GM03348 (cell line): Measurements from ENCODE around the gene MGAT5.

Experiments
- DNase-seq: peaks from one replicate; pipeline ENCODE4 v3.0.0; 2012; ENCODE audit warnings: low spot score

Gene MGAT5

DNA sequence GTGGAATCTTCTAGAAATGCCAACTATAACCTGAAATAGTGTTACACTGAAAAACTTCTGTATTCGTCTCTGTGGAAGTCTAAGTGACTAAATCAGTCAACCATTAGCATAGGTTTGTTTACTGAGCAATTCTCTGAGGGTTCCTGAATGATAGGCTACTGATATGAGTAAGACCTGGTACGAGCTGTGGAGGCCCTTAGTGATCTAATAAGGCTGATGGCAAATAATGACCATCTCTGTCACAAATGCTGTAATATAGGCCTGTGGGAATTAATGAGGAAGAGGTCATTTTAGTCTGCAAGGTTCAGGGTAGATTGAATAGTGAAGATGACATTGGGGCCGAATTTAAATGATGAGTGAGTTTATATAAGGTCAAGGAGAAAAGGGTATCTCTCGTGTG is 82.5 kb downstream of the MGAT5 start:
- no peak for DNase-seq

DNA sequence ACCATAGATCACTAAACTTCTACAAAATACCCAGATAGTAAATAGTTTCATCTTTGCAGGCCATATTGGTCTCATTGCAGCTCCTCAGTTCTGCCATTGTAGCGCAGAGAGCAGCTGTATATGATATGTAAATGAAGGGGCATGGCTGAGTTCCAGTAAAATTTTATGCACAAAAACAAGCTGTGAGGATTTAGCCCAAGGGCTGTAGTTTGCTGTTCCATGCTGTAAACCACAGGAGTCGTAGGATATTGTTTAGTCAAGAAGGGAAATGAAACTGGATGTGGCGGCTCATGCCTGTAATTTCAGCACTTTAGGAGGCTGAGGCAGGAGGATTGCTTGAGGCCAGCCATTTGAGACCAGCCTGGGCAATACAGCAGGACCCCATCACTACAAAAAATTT is 83.0 kb downstream of the MGAT5 start:
- DNase-seq = no peak

DNA sequence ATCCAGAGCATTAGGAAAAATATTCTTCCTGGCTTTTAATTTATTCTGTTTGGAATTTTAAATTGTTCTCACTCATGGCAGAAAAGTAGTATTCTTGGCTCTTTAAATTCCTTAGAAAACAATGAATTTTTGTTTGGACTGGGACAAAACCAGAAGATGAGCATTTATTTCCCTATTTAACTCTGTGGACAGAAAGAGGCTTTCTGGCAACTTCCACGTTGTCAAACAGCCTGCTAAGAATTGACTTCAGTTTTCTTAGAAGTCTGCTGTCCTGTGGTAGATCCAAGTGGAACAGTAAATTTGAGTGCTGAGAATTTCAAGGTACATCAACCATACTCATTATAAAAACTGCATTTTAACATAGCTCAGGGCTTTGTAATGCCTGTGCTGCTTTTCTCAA is 83.8 kb downstream of the MGAT5 start:
- no peak for DNase-seq

DNA sequence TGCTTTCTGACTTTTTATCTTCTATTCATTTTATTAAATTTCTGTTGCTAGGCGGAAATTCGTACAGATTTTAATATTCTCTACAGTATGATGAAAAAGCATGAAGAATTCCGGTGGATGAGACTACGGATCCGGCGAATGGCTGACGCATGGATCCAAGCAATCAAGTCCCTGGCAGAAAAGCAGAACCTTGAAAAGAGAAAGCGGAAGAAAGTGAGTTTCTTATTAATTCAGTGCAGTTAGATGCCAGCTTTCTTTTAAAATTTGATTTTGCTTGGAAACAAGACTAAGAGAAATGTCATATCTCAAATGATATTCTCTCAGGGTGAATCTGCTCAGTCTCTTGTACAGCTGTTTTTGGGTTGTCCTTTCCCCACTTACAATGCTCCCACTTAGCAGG is 84.3 kb downstream of the MGAT5 start:
- no peak for DNase-seq

DNA sequence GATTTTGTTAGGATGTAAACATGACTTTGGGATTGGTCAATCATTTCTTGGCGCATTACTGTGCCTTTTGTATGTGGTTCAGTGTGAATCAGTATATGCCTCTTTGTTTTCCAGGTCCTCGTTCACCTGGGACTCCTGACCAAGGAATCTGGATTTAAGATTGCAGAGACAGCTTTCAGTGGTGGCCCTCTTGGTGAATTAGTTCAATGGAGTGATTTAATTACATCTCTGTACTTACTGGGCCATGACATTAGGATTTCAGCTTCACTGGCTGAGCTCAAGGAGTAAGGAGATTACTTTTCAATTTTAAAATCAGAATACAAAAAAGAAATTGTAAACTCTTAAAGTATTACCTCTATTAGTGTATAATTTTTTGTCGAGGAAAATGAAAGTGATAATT is 87.6 kb downstream of the MGAT5 start:
- DNase-seq = no peak

DNA sequence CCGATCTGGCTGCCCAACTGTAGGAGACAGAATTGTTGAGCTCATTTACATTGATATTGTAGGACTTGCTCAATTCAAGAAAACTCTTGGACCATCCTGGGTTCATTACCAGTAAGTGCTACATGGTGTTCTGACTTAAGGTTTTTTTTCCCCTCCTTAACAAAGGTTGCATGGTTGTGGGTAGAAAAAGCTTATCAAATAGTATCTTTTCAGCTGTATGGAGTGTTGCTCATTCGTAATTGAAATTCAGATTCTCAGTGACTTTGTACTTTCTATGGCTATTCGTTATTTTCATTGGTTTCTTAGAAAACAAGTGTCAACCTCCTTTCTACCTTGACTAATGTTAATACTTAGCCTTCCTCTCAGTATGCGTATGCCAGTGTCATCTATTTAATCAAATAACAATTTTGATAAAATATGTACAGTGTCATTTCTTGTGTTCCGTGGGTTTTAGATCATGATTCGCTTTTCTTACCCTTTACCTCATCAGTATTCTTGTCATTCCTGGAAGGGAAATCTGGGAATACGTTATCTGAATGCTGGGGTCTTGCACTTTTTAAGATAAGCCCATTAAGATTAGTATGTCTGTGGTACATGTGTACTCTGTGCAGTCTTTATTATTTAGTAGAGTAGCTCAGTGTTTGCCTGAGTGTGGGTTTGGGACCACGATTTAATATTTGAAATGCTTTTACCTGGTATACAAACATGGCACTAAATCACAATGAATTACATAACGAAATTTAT is 91.3 kb downstream of the MGAT5 start:
- DNase-seq = no peak

DNA sequence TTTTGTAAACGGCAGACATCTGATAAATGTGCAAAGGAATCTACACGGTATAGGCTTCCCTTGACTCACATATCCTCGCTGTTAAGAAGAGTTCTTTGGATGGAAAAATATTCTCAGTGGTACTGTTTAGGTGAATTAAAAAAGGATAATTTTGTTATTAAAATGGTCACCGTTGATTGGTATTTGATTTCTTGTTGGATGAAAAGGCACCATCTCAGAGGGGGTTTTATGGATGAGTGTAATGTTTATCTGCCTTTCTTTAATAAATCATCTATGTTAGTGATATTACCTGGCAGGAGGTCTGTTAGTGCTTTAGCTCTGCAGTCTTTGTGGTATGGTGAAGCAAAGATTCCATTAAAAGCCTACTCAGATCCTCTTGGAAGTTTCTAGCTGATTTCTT is 92.3 kb downstream of the MGAT5 start:
- DNase-seq = no peak

DNA sequence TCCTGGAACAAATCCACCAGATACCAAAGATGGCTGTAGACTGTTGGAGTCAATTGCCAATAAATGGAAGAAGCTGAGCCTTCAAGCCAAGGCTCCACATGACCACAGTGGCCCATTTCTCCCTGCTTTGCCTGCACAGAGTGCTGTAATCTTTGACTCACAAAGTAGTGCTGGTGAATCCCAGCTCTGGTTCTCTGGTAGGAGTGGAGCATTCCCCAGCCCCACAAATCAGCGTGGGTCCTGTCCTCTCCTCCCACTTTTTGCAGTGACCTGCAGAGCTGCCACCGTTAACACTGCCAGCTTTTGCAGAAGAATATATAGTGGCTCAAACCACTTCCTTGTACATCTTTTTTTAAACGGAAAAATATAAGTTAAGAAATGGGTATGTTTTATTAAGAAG is 93.9 kb downstream of the MGAT5 start:
- DNase-seq = no peak

DNA sequence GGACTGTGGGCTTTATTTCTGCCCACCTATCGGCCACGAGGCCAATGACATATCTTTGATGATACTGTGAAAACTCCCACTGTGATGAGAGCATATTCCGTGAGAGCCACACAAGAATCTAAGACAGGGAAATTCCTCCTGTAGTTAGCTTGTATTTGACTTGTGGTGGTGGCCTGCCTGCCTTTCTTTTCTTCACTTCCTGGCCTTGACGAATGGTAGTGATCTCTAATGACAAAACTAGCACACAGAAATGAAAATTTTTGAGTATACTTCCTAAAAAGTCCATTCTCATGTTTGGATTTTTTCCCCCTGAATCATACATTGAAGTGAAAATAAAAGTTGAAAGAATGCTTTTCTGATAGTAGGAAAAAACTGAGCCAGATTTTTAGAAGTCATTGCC is 94.4 kb downstream of the MGAT5 start:
- DNase-seq = peak; percentile 54

DNA sequence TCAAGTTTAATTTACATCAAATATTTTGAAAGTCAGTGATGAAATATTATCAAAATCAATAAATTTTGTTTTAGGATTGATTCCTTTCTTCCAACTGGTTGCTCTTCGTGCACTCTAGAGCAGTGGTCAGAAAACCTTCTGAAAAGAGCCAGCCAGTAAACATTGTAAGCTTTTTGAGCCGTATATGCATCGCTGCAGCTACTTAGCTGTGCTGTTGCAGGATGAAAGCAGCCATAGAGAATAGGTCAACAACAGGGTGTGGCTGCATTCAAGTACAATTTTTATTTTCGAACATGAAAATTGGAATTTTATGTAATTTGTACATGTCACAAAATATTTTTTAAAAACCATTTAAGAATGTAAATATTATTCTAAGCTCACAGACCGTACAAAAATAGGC is 94.9 kb downstream of the MGAT5 start:
- DNase-seq = no peak

DNA sequence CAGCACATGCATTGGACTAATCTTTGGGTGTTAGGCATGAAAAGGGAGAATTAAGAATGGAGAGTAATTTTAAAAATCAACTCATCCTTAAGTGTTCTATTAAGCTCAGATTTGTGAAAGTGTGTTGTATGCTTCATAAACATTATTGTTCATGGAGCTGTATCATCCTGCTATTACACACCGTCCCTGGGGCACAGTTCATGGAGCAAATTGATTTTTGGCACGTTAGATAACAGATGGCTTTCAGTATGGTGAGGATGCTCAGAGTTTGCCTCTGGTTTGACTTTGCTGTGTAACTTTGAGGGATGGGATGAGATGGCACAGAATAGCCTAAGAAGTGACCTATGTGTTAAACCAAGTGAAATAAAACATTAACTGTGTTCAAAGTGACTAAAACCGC is 97.1 kb downstream of the MGAT5 start:
- no peak for DNase-seq

DNA sequence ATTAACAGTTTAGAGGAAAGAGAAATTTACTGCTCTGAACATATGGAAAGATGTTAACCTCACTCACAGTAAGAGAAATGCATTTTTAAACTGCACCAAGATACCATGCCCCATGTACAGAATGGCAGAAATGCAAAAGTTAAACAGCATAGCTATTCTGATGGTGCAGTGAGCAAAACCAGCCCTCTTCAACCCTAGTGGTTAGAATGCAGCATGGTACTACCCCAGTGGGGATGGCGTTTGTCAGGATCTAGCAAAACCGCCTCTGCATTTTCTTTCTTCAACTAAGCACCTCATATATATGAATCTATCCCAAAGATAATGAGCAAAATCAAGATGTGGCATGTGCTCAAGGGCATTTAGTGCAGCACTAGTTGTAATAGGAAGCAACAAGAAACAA is 98.0 kb downstream of the MGAT5 start:
- DNase-seq = no peak

DNA sequence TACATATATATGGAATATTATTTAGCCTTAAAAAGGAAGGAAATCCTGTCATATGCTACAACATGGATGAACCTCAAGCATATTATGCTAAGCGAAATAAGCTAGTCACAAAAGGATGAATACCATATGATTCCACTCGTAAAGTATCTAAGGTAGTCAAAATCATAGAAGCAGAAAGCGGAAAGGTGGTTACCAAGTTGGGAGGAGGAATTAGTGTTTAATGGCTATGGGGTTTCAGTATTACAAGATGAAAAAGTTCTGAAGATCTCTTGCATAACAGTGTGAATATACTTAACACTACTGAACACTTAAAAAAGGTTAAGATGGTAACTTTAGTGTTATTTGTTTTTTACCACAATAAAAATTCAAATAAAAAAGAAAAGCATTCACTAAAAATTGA is 99.0 kb downstream of the MGAT5 start:
- DNase-seq = no peak

DNA sequence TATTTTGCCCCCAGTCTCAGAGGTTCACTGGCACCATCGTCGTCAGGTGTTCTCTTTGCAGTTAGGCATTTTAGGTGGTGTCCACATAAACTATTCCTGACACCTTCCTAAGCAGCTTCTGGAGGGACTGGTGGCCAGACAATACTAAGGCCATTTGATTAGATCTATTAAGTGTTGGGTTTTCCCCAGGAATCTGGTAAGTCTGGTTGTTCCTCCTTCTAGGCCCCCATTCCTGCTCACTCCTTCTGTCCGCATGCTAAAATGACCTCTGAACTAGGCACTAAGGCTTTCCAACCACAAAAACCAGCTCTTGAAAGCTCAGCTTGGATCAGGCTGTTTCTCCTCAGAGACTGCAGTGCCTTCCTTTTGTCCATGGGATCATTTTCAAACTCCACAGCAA is 100.7 kb downstream of the MGAT5 start:
- DNase-seq = no peak

DNA sequence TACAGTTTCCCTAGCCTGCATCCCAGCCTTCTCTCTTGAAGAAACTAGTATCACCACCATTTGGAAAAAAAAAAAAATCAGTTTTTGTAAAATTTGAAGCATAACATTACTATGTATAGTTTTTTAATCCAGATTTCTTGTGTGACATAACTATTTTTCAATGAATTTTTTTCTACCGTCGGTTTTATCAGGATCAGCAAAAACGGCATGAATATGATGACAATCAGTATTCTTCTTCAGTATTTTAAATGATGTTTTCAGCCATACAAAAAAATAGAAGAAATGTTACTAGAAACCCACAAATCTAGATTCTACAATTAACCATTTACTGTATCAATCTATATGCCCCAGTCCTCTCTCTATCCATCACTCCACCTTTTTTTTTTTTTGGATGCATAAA is 103.9 kb downstream of the MGAT5 start:
- no peak for DNase-seq

DNA sequence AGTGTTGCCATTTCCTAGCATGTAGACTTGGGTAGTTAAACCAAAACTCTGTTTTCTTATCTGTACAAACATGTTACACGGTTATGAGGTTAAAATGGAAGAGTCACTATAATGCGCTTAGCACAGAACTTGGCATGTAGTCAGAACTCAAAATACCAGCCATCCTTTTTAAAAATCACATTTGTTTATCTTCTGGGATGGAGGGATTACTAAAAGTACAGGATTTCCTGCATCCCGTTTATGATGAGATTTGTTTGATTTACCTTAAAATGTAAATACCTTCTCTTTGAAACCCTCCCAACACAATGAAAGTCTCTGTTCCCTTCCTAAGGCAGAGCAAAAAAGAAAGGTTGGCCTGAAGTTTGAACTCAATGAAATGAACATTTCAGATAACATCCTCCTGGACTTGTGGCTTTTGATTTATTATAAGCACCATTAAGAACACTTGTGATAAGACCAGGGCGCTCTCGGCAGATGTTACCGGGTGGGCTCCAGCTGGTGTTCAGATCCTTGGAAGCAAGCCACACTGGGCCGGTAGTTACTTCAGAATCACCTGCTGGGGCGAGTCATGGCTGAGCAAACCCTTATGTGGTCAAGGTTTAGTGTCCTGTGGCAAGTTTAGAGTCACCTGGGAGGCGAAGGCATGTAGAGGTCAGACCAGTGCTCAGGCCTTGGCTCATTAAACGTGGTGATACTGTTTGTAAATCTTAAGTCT is 105.7 kb downstream of the MGAT5 start:
- DNase-seq = no peak

DNA sequence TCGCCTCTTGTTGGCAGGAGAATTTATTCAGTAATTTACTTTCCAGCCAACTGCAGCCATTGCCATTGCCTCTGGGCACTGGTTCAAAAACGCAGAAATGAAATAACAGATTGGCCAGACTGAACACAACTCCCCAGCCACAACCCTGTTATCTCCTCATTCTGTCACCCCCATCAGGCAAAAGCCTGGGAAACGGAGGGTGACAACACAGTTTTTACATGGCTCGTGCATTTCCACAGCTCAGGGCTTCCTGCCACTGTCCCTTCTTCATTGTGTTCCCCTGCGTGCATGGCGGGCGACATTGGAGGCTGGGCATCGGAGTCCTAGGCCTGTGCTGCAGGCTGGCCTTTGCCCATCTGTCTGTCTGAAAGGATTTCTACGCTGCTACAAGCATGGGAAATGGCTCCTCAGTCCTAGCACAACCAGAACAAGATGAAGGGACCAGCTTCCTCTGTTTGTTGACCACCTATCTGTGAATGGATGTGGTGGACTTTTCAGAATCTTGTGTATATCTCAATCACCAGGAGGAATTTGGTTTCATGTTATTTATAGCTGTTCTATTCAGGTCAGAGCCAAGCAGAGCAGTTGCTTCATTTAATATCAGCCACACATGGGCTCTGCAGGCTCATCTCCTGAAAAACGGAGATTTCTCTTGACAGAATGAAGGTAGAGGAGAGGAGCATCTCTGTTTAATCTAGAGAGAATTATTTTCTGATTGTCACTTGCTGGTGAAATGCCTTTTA is 107.0 kb downstream of the MGAT5 start:
- DNase-seq = no peak

DNA sequence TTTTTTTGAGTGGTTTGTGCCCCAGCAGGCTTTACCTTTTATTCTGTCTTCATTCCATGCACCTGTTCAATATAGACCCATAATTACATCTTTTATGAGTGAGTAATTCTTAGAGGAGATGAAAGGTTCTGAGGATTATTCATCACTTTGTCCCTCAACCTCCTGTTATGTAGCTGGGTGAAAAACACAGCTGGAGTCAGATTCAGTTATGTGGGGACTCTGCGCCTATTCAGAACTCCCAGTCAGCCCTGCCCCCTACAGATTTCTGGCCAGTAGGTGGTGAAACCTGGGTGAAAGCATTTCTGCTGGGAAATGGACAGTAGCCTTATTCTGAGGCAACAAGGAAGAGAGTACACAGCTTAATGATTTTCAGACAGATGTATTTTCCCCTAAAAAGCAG is 107.8 kb downstream of the MGAT5 start:
- no peak for DNase-seq

DNA sequence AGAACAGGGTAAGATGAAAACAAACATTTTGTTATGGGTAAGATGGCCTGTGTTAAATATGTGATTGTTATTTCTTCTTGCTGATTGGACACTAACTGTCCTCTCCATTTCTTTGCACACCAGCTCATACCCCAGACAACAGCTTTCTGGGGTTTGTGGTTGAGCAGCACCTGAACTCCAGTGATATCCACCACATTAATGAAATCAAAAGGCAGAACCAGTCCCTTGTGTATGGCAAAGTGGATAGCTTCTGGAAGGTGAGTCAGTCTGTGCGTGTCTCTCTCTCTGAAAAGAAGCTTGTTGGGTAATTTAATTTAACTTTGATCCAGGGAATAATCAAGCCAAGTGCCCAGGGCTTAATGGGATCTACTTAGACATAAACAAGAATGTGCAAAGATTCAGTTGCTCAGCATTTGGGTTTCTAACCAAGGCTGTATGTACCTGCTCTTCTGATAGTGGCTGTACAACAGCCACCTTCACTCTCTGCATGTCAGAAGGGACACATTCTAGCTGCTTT is 108.3 kb downstream of the MGAT5 start:
- no peak for DNase-seq

DNA sequence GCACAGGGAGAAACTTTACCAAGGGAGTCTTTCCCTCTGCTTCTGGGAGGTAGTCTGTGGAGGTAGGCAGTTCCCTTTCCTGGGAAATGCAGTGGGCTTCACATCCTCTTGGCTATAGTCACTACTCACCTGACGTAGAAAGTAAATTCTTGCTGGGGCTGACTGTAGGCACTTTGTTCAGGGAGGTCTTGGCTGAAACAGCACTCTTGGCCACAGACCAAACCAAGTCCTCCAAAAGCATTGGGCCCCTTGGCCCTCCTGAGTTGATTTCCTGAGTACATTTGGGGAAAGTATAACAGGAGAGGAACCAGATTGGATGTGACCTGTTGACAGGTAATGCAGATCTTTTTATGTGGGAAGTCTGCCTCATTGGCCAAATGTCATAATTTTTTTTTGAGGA is 108.9 kb downstream of the MGAT5 start:
- DNase-seq = no peak

DNA sequence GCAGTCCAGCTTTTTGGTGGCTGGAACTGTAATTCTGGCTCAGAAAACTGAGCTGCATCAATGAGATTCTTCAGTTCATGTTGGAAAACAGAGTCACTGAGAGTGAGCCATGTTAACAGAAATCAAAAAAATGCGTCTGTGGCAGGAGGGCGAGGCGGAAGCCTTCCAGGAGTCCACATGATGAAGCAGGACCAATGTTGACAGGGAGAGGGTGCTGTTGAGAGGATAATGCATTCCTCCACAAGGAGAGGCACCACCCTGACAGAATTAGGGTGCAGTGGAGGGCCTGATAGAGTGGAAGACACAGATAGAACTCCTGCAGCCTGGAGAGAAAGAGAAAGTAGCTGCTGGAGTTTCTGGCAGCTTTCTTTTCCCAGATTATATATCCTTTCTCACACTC is 111.5 kb downstream of the MGAT5 start:
- no peak for DNase-seq

DNA sequence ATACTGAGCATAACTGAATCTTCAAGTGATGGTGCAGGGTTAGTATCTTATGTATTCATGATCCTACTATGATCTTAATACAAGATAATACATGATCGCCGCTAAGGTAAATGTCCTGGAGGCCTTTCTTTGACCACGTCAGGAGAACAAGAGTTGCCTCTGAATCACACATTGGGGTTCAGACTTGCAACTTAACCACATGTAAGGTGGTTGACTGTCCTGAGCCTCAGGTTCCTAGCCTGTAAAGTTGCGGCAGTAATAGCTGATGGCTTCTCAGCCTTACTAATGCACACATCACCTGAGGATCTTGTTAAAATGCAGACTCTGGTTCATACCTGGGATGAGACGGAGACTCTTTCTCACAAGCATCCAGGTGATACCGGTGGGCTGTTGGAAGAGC is 112.5 kb downstream of the MGAT5 start:
- DNase-seq = no peak

DNA sequence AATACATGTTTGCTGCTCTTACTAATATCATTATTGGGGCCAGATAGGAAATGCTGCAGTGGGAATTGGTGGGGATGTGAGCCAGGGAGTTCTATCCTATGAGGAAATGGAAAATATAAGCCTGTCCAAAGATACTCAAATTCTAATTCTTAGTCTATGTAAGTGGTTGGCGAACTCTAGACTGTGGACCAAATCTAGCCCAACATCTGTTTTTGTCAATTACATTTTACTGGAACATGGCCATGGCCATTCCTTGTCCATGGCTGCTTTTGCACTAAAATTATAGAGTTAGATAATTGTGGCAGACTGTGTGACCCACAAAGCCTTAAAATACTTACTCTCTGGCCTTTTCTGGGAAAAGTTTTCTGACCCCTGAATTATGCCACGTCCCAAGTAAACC is 113.3 kb downstream of the MGAT5 start:
- DNase-seq = no peak
